ENCODE measurements around the gene SUN5.

SUN5 gene

GRCh38 chr20:32991792-32992641 lies 12.2 kb downstream of the SUN5 start:
- Histone ChIP-seq H3K36me3 (ENCODE audit: control insufficient read depth, insufficient read depth, low read length) (no peaks in the 10 kb centered on the region), H3K4me3 (ENCODE audit: low read length) (no peak overlapping the region), H3K27ac (ENCODE audit: low read depth, low read length) (no peak overlapping the region), H3K4me1 (ENCODE audit: control insufficient read depth, insufficient read depth, low read length) (no peaks in the 10 kb centered on the region), H3K9ac (ENCODE audit: low read length) (no peak overlapping the region), H3K27me3 (ENCODE audit: control insufficient read depth, insufficient read depth, low read length) (no peaks in the 10 kb centered on the region)

DNA sequence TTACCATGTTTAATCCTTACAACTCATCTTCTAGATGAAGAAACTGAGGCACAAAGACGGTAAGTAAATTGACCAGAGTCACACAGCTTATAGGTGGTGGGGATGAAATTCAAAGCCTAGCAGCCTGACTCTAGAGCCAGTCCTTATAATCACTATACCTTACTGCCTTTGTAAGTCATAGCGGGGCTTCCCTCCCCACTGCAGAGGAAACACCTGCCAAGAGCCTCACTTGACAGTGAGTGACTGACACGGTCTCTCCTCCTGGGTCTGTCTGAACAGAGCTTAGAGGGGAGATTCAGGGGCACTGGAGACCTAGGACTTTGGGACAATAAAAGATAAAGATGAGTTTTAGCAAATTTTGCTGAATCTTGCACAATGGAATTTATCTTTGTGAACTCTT lies 12.8 kb downstream of the SUN5 start:
- Histone ChIP-seq H3K9ac (ENCODE audit: low read length) (no peak overlapping the region), H3K36me3 (ENCODE audit: control insufficient read depth, insufficient read depth, low read length) (no peaks in the 10 kb centered on the region), H3K4me1 (ENCODE audit: control insufficient read depth, insufficient read depth, low read length) (no peaks in the 10 kb centered on the region), H3K27me3 (ENCODE audit: control insufficient read depth, insufficient read depth, low read length) (no peaks in the 10 kb centered on the region), H3K4me3 (ENCODE audit: low read length) (no peak overlapping the region), H3K27ac (ENCODE audit: low read depth, low read length) (no peak overlapping the region)

DNA sequence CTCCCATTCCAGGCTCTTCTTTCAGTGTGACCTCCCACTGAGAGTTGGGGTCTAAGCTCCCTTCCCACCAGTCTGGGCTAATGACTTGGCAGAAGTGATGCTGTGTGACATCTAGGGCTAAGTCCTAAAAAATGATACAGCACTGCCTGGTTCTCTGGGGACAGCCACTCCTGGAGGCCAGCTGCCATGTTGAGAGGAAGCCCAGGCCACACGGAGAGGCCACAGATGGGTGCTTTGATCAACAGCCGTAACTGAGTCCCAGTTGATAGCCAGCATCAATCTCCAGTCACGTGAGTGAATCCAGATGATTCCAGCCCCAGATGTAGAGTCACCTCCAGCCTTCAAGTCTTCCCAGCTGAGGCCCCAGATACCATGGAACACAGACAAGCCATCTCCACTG lies 13.8 kb downstream of the SUN5 start:
- H3K4me3 ChIP-seq (ENCODE audit: low read length) = no peak overlapping the region
- H3K27me3 ChIP-seq (ENCODE audit: control insufficient read depth, insufficient read depth, low read length) = no peaks in the 10 kb centered on the region
- H3K9ac ChIP-seq (ENCODE audit: low read length) = no peak overlapping the region
- no peaks in the 10 kb centered on the region for H3K36me3 ChIP-seq (ENCODE audit: control insufficient read depth, insufficient read depth, low read length)
- no peak overlapping the region for H3K27ac ChIP-seq (ENCODE audit: low read depth, low read length)
- H3K4me1 ChIP-seq (ENCODE audit: control insufficient read depth, insufficient read depth, low read length) = no peaks in the 10 kb centered on the region

DNA sequence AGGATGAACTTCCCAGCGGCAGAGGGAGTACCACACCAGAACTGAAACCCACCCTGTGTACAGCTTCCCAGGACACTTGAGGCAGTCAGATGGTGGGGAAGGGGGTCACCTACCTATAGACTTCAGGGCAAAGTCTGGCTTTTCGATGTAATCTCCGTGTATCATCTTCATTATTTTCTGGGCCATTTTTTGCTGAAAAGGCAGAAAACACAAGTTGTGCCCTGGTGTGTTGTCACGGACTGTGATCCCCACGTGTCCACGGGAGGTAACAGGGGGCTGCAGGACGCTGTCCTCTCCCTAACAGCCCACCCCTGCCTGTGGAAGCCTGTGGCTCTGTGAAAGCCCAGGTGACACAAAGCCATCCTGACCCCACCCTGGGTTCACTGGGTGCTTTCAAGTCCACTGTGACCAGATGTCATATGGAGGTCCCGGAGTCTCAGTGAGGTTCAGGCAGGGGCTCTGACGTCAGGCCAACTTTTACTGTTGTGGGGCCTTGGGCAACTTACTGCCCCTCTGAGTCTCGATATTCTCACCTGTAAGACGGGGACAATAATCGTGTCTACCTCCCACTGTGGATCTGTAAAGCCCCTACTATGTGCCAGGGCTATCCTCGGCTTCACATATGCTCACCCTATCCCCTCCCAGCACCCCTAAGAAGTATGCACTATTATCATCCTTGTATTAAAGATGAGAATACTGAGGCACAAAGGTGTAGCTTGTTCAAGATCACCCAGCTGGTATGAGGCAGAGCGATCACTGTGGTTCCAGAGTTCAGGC lies 14.5 kb downstream of the SUN5 start:
- no peak overlapping the region for H3K4me3 ChIP-seq (ENCODE audit: low read length)
- H3K27ac ChIP-seq (ENCODE audit: low read depth, low read length) = no peak overlapping the region
- H3K4me1 ChIP-seq (ENCODE audit: control insufficient read depth, insufficient read depth, low read length) = no peaks in the 10 kb centered on the region
- no peaks in the 10 kb centered on the region for H3K27me3 ChIP-seq (ENCODE audit: control insufficient read depth, insufficient read depth, low read length)
- H3K36me3 ChIP-seq (ENCODE audit: control insufficient read depth, insufficient read depth, low read length) = no peaks in the 10 kb centered on the region
- no peak overlapping the region for H3K9ac ChIP-seq (ENCODE audit: low read length)

DNA sequence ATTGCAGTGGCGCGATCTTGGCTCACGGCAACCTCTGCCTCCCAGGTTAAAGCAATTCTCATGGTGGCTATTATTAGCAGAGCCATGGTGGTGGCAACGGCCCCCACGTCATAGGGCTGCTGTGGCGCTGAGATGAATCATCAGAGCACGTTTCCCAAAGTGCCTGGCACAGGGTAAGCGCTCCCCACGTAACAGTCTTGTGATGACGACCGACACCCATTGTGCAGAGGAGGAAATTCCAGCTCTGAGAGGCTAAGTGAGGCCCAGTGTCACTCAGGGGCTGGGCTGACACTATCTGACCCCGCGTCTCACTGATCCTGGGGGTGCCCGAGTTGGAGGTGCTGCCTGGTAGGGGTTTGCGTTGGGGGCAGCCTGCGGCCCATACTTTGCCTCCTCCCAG lies 16.2 kb downstream of the SUN5 start:
- H3K27me3 ChIP-seq (ENCODE audit: control insufficient read depth, insufficient read depth, low read length) = no peaks in the 10 kb centered on the region
- no peaks in the 10 kb centered on the region for H3K36me3 ChIP-seq (ENCODE audit: control insufficient read depth, insufficient read depth, low read length)
- H3K4me3 ChIP-seq (ENCODE audit: low read length) = no peak overlapping the region
- no peaks in the 10 kb centered on the region for H3K4me1 ChIP-seq (ENCODE audit: control insufficient read depth, insufficient read depth, low read length)
- H3K27ac ChIP-seq (ENCODE audit: low read depth, low read length) = no peak overlapping the region
- no peak overlapping the region for H3K9ac ChIP-seq (ENCODE audit: low read length)

- H3K9ac ChIP-seq (ENCODE audit: low read length) = no peak overlapping the region
- no peak overlapping the region for H3K27ac ChIP-seq (ENCODE audit: low read depth, low read length)
- H3K4me1 ChIP-seq (ENCODE audit: control insufficient read depth, insufficient read depth, low read length) = no peaks in the 10 kb centered on the region
- H3K27me3 ChIP-seq (ENCODE audit: control insufficient read depth, insufficient read depth, low read length) = no peaks in the 10 kb centered on the region
- H3K36me3 ChIP-seq (ENCODE audit: control insufficient read depth, insufficient read depth, low read length) = no peaks in the 10 kb centered on the region
- H3K4me3 ChIP-seq (ENCODE audit: low read length) = no peak overlapping the region
Observed at GRCh38 chr20:32987044-32987825, 17.0 kb downstream of the SUN5 start.

DNA sequence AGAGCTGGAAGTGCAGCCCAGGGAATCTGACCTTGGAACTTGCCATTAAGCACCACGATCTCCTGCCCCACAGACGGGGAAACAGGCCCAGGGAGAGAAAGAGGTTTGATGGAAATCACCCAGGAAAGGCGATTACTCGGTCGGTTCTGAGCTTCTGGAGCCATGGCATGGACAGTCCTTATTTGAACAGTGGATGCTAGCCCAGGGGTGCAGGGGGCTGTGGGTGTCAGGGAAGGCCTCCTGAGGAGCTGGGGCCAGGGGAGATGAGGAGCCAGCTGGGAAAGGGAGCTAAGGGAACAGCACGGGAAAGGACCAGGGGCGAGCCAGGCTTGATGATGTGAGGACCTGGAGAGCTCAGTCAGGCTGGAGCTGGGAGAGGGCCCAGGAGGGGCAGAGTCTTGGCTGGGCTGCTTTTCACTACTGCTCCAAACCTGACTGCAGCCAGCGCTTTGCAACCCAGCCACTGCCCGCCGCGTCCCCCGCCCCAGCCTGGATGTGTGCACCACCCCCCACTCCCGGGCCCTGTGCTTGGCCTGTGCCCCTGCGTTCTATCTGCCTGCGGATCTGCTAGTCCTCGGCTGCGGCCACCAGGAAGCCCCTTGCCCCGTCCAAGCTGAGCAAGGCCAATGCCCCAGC lies 17.8 kb downstream of the SUN5 start:
- Histone ChIP-seq H3K27me3 (ENCODE audit: control insufficient read depth, insufficient read depth, low read length) (no peaks in the 10 kb centered on the region), H3K36me3 (ENCODE audit: control insufficient read depth, insufficient read depth, low read length) (no peaks in the 10 kb centered on the region), H3K9ac (ENCODE audit: low read length) (no peak overlapping the region), H3K27ac (ENCODE audit: low read depth, low read length) (no peak overlapping the region), H3K4me3 (ENCODE audit: low read length) (no peak overlapping the region), H3K4me1 (ENCODE audit: control insufficient read depth, insufficient read depth, low read length) (no peaks in the 10 kb centered on the region)

DNA sequence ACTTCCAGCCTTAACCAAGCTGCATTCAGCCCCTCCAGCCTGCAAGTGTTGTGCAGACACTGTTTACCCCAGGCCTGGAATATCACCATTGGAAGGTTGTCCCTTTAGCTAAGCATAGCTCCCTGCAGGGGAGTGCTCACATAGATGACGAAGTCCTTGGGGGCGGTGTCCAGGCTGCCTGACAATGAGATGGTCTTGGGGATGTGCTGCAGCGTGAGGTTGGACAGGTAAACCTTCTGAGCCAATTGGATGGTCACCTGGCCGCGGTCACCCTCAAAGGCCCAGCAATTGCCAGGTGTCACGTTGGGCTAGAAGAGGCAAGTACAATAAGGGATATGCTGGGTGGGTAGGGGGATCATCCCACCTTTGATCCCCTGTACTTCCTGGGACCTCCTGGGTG lies 18.6 kb downstream of the SUN5 start:
- Histone ChIP-seq H3K27ac (ENCODE audit: low read depth, low read length) (no peak overlapping the region), H3K36me3 (ENCODE audit: control insufficient read depth, insufficient read depth, low read length) (no peaks in the 10 kb centered on the region), H3K4me3 (ENCODE audit: low read length) (no peak overlapping the region), H3K27me3 (ENCODE audit: control insufficient read depth, insufficient read depth, low read length) (no peaks in the 10 kb centered on the region), H3K9ac (ENCODE audit: low read length) (no peak overlapping the region), H3K4me1 (ENCODE audit: control insufficient read depth, insufficient read depth, low read length) (no peaks in the 10 kb centered on the region)

DNA sequence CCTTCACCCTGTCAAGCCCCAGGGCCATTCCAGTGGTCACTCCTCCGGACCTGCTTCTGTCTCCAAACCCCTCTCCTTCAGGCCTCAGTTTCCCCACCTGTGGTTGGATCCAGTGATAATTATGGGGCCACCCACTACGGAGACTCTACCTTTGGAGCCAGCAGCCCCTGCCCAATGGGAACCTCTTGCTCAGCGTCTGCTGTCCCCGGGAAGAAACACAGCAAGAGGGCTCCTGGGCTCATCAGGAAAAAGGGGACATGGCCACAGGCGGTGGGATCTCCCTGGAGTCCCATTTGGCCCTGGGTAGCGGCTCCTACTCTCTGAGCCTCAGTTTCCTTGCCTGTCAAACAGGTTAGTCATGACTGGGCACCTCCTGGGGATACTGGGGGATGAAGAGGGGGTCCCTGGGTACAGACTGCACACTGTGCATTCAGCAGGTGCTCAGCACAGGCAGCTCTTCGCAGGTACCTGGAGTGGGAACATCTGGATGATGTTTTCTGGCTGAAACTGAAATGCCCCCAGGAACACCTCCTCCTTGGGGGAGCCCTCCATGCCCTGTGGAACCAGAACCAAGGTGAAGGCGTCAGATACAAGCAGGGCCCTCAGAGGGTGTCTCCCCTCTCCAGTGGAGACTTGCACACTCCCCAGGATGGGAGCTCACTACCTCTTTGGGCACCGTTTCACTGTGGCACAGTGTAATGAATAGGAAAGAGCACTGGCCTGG lies 19.4 kb downstream of the SUN5 start:
- H3K36me3 ChIP-seq (ENCODE audit: control insufficient read depth, insufficient read depth, low read length) = no peaks in the 10 kb centered on the region
- H3K27ac ChIP-seq (ENCODE audit: low read depth, low read length) = no peak overlapping the region

GRCh38 chr20:32984196-32984595 lies 20.0 kb downstream of the SUN5 start:
- H3K27me3 ChIP-seq (ENCODE audit: control insufficient read depth, insufficient read depth, low read length) = no peaks in the 10 kb centered on the region
- H3K27ac ChIP-seq (ENCODE audit: low read depth, low read length) = no peak overlapping the region
- H3K9ac ChIP-seq (ENCODE audit: low read length) = no peak overlapping the region
- no peaks in the 10 kb centered on the region for H3K36me3 ChIP-seq (ENCODE audit: control insufficient read depth, insufficient read depth, low read length)
- no peak overlapping the region for H3K4me3 ChIP-seq (ENCODE audit: low read length)
- no peaks in the 10 kb centered on the region for H3K4me1 ChIP-seq (ENCODE audit: control insufficient read depth, insufficient read depth, low read length)

More for the DNA sequence above, 19.4 kb downstream of the SUN5 start:
- no peaks in the 10 kb centered on the region for H3K4me1 ChIP-seq (ENCODE audit: control insufficient read depth, insufficient read depth, low read length)
- no peak overlapping the region for H3K4me3 ChIP-seq (ENCODE audit: low read length)
- H3K27me3 ChIP-seq (ENCODE audit: control insufficient read depth, insufficient read depth, low read length) = no peaks in the 10 kb centered on the region
- no peak overlapping the region for H3K9ac ChIP-seq (ENCODE audit: low read length)

- Histone ChIP-seq H3K27me3 (ENCODE audit: control insufficient read depth, insufficient read depth, low read length) (no peaks in the 10 kb centered on the region), H3K4me1 (ENCODE audit: control insufficient read depth, insufficient read depth, low read length) (no peaks in the 10 kb centered on the region), H3K36me3 (ENCODE audit: control insufficient read depth, insufficient read depth, low read length) (no peaks in the 10 kb centered on the region), H3K4me3 (ENCODE audit: low read length) (no peak overlapping the region), H3K9ac (ENCODE audit: low read length) (no peak overlapping the region), H3K27ac (ENCODE audit: low read depth, low read length) (no peak overlapping the region)
Observed at GRCh38 chr20:32983459-32984112, 20.6 kb downstream of the SUN5 start.

Measured in rectal smooth muscle tissue (tissue), 1 donor.